ENCODE measurements around the gene PCDHB1.
"Not testable (repeated sequence)": the region's sequence is repeated elsewhere in the genome, so short reads cannot be mapped to it uniquely, and the experiment has no call there.

The PCDHB1 gene

GRCh38 chr5:141082228-141082627 is 31.1 kb downstream of the PCDHB1 start:
- FAIRE-seq: no peak

DNA sequence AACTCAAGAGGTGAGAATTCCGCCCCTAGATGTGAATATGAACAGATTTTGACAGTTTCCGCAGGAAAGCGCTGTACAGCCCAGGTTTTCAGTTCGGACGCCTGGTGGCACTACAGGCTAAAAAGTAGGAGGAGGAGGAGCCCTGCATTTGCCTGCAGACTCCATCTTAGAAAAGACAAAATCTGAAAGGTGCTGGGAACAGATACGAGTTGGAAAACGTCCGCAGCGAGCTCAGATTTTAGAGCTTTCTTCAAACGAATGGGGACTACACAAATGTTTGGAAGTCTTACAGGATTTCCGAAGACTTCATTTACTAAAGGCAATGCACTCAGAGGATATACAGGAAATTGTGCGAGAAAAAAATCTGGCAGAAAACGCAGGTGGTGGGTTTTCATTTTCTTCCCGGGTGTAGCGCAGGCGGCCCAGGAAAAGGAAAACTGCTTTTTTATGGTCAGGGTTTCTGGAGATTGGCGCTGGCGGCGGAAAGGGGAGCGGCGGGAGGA is 33.4 kb downstream of the PCDHB1 start:
- no peak for FAIRE-seq

- FAIRE-seq: peak; percentile 94
These were observed 43.5 kb downstream of the PCDHB1 start, which contains the start of gene PCDHB2 for GRCh38 chr5:141094481-141095262. Gene PCDHB2 (plus strand): TSS chr5:141094615. CDS start chr5:141094791, 176 bp downstream.

GRCh38 chr5:141095263-141095641 is 44.1 kb downstream of the PCDHB1 start:
- FAIRE-seq: no peak

DNA sequence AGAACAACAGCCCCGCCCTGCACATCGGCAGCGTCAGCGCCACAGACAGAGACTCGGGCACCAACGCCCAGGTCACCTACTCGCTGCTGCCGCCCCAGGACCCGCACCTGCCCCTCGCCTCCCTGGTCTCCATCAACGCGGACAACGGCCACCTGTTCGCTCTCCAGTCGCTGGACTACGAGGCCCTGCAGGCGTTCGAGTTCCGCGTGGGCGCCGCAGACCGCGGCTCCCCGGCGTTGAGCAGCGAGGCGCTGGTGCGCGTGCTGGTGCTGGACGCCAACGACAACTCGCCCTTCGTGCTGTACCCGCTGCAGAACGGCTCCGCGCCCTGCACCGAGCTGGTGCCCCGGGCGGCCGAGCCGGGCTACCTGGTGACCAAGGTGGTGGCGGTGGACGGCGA is 45.0 kb downstream of the PCDHB1 start:
- FAIRE-seq: not testable (repeated sequence)

- not testable (repeated sequence) for FAIRE-seq
These were observed 45.4 kb downstream of the PCDHB1 start for GRCh38 chr5:141096586-141096985.

DNA sequence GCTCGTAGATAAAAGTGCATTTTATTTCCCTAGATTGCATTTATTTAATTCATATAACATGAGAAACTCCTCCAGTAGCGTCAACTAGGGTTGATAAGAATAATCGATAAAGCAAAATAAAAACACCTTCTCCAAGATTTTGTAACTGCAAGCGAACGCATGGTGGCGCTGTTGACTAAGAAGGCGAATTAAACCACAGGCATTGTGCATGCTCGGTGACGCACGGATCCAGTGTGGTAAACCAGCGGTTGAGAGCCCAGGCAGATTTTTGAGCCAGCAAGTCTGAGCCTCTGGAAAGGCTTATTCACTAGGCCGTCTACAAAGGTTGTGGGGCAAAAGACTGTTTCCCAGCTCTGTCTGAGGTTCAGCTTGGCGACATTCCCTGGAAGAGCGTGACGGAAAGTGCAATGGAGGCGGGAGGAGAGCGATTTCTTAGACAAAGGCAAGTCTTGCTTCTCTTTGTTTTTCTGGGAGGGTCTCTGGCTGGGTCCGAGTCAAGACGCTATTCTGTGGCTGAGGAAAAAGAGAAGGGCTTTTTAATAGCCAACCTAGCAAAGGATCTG is 49.1 kb downstream of the PCDHB1 start, which contains the start of gene PCDHB3:
Gene PCDHB3, plus strand, starts transcription at position 231 of the 563 bp plus-strand sequence. Its CDS starts 177 bp downstream, at position 408.
- FAIRE-seq: no peak

DNA sequence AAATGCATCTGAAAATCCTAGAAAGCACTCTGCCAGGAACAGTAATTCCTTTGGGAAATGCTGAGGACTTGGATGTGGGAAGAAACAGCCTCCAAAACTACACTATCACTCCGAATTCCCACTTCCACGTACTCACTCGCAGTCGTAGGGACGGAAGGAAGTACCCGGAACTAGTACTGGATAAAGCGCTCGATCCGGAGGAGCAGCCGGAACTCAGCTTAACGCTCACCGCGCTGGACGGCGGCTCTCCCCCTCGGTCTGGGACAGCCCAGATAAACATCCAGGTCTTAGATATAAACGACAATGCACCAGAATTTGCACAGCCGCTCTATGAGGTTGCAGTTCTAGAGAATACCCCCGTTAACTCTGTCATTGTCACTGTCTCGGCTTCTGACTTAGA is 49.9 kb downstream of the PCDHB1 start:
- FAIRE-seq: no peak

DNA sequence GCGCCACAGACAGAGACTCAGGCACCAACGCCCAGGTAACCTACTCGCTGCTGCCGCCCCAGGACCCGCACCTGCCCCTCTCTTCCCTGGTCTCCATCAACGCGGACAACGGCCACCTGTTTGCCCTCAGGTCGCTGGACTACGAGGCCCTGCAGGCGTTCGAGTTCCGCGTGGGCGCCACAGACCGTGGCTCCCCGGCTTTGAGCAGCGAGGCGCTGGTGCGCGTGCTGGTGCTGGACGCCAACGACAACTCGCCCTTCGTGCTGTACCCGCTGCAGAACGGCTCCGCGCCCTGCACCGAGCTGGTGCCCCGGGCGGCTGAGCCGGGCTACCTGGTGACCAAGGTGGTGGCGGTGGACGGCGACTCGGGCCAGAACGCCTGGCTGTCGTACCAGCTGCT is 50.9 kb downstream of the PCDHB1 start:
- FAIRE-seq: not testable (repeated sequence)

DNA sequence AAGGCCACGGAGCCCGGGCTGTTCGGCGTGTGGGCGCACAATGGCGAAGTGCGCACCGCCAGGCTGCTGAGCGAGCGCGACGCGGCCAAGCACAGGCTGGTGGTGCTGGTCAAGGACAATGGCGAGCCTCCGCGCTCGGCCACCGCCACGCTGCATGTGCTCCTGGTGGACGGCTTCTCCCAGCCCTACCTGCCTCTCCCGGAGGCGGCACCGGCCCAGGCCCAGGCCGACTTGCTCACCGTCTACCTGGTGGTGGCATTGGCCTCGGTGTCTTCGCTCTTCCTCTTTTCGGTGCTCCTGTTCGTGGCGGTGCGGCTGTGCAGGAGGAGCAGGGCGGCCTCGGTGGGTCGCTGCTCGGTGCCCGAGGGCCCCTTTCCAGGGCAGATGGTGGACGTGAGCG is 51.3 kb downstream of the PCDHB1 start:
- FAIRE-seq: not testable (repeated sequence)

- FAIRE-seq: no peak
These were observed 54.2 kb downstream of the PCDHB1 start for GRCh38 chr5:141105350-141105749.
